ENCODE results near the gene NFATC3. TPM values are rescaled to one million over a fixed set of nuclear protein-coding genes. Genes with fewer than 3 reads are reported as not detected.
A peak's percentile ranks its signal among the peaks of the same experiment; 100 is the strongest.

NFATC3 gene
- total RNA-seq, 1 experiment from 2014 or later, result 15.4 TPM

GRCh38 chr16:68229431-68230175 lies 144.4 kb downstream of the NFATC3 start:
- peak; percentile 55 for DNase-seq (ENCODE audit: low read depth)

GRCh38 chr16:68230176-68230571 lies 145.0 kb downstream of the NFATC3 start:
- DNase-seq (ENCODE audit: low read depth), result no peak

GRCh38 chr16:68230956-68231355 lies 145.8 kb downstream of the NFATC3 start:
- no peak for DNase-seq (ENCODE audit: low read depth)

- no peak for DNase-seq (ENCODE audit: low read depth)
These were observed 146.4 kb downstream of the NFATC3 start for GRCh38 chr16:68231384-68232136.

GRCh38 chr16:68232335-68232734 lies 147.2 kb downstream of the NFATC3 start:
- no peak for DNase-seq (ENCODE audit: low read depth)

- no peak for DNase-seq (ENCODE audit: low read depth)
These were observed 148.1 kb downstream of the NFATC3 start for GRCh38 chr16:68233085-68233834.

GRCh38 chr16:68233835-68234187 lies 148.6 kb downstream of the NFATC3 start:
- no peak for DNase-seq (ENCODE audit: low read depth)

GRCh38 chr16:68234188-68235107 lies 149.3 kb downstream of the NFATC3 start:
- DNase-seq (ENCODE audit: low read depth), result peak; percentile 21

- DNase-seq (ENCODE audit: low read depth), result no peak
These were observed 150.1 kb downstream of the NFATC3 start for GRCh38 chr16:68235108-68235886.

- no peak for DNase-seq (ENCODE audit: low read depth)
These were observed 150.6 kb downstream of the NFATC3 start, which contains the start of gene ESRP2 for GRCh38 chr16:68235887-68236136. Gene ESRP2 (minus strand): TSS chr16:68236127. CDS start chr16:68236045, 82 bp downstream.

- no peak for DNase-seq (ENCODE audit: low read depth)
These were observed 151.1 kb downstream of the NFATC3 start for GRCh38 chr16:68236137-68236825.

- DNase-seq (ENCODE audit: low read depth), result no peak
These were observed 151.7 kb downstream of the NFATC3 start for GRCh38 chr16:68236826-68237242.

- DNase-seq (ENCODE audit: low read depth), result peak; percentile 99
These were observed 152.3 kb downstream of the NFATC3 start for GRCh38 chr16:68237243-68238028.

- DNase-seq (ENCODE audit: low read depth), result no peak
These were observed 152.8 kb downstream of the NFATC3 start for GRCh38 chr16:68238029-68238345.

GRCh38 chr16:68242085-68242484 lies 156.9 kb downstream of the NFATC3 start:
- DNase-seq (ENCODE audit: low read depth), result no peak

- no peak for DNase-seq (ENCODE audit: low read depth)
These were observed 158.0 kb downstream of the NFATC3 start for GRCh38 chr16:68242926-68243858.

GRCh38 chr16:68244481-68244902 lies 159.3 kb downstream of the NFATC3 start:
- no peak for DNase-seq (ENCODE audit: low read depth)
